ENCODE data around the gene SPTBN1. TPM values are rescaled to one million over a fixed set of nuclear protein-coding genes. Genes with fewer than 3 reads are reported as not detected.
A peak's percentile ranks its signal among the peaks of the same experiment; 100 is the strongest.

Gene SPTBN1
- total and polyA plus RNA-seq, 2 of the 13 experiments (the other 11 are each of a cell fraction or from before 2014, with no cell fraction given), result 123 to 299 TPM

DNA sequence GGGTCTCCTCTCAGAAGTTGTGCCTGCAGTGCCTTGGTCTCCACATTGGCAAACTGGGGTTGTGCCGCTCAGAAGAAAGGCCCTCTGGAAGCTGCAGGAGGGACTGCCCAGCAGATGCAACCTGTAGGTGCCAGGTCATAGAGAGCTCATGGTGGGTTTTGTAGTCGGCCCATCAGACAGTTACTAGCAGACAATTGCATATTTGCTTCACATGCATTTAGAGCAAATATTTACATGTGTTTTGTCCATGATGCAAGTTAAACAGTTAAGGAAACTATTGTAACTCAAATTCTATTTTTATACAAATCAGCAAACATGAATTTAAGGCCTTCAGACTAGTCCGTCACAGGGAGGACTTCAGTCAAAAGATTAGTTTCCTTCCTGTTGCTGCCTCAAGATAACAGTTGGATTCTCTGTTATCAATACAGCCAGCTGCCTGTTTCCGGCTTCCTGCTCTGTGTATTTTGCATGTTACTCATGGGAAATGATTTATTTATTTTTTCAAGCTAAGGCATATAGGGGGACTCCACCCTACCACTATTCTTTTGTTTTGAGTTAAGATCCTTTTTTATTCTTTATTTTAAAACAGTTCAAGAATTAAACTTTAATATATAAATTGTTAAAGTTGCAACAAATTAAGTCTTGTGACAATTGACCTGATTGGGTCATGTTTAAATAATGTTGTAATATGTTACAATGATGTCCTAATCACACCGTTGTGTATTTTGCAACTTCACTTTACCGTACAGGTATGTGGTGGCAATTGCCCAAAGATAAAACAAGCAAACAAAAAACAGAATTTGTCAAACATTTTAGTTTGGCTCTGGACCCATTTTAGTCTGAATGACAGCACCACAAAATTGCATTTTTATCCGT is 133.5 kb downstream of the SPTBN1 start (continued):
- TF ChIP-seq ARID5B (CRISPR knock-in tag; IDR thresholded peaks at IDR 0.05) (peak; percentile 93), ZNF383 (CRISPR knock-in tag; IDR thresholded peaks at IDR 0.05; ENCODE audit: borderline replicate concordance) (no peak), BCLAF1 (IDR thresholded peaks at IDR 0.05) (no peak), SP5 (CRISPR knock-in tag; IDR thresholded peaks at IDR 0.05; ENCODE audit: borderline replicate concordance, low read depth) (peak; percentile 40; the same call in 1 of the 2 replicates), KDM5A (IDR thresholded peaks at IDR 0.05; ENCODE audit: borderline replicate concordance, low read length) (peak; percentile 45; the same call in 1 of the 2 replicates), ZBTB25 (CRISPR knock-in tag; IDR thresholded peaks at IDR 0.05) (peak; percentile 78), HNRNPUL1 (IDR thresholded peaks at IDR 0.05; ENCODE audit: low read depth, low read length) (no peak), PCBP2 (optimal IDR thresholded peaks at IDR 0.05; ENCODE audit: low read depth, low read length, poor library complexity, severe bottlenecking) (no peak), ERF (CRISPR knock-in tag; IDR thresholded peaks at IDR 0.05) (peak; percentile 86), ZNF510 (CRISPR knock-in tag; IDR thresholded peaks at IDR 0.05; ENCODE audit: low read depth) (no peak; the same call in 1 of the 2 replicates), PAXIP1 (CRISPR knock-in tag; conservative IDR thresholded peaks at IDR 0.05) (peak; percentile 91), KLF16 (CRISPR knock-in tag; IDR thresholded peaks at IDR 0.05) (peak in 1 of 2 experiments; percentile 65; a peak in 1 of 4 replicates), CREM (IDR thresholded peaks at IDR 0.05) (peak; percentile 91), CREM (CRISPR knock-in tag; IDR thresholded peaks at IDR 0.05) (no peak)
- TF ChIP-seq, protein P1, sequence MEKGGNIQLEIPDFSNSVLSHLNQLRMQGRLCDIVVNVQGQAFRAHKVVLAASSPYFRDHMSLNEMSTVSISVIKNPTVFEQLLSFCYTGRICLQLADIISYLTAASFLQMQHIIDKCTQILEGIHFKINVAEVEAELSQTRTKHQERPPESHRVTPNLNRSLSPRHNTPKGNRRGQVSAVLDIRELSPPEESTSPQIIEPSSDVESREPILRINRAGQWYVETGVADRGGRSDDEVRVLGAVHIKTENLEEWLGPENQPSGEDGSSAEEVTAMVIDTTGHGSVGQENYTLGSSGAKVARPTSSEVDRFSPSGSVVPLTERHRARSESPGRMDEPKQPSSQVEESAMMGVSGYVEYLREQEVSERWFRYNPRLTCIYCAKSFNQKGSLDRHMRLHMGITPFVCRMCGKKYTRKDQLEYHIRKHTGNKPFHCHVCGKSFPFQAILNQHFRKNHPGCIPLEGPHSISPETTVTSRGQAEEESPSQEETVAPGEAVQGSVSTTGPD (CRISPR knock-in tag; IDR thresholded peaks at IDR 0.05), result peak; percentile 67; the same call in 1 of the 2 replicates
